ENCODE measurements around the gene MATK.

DNA sequence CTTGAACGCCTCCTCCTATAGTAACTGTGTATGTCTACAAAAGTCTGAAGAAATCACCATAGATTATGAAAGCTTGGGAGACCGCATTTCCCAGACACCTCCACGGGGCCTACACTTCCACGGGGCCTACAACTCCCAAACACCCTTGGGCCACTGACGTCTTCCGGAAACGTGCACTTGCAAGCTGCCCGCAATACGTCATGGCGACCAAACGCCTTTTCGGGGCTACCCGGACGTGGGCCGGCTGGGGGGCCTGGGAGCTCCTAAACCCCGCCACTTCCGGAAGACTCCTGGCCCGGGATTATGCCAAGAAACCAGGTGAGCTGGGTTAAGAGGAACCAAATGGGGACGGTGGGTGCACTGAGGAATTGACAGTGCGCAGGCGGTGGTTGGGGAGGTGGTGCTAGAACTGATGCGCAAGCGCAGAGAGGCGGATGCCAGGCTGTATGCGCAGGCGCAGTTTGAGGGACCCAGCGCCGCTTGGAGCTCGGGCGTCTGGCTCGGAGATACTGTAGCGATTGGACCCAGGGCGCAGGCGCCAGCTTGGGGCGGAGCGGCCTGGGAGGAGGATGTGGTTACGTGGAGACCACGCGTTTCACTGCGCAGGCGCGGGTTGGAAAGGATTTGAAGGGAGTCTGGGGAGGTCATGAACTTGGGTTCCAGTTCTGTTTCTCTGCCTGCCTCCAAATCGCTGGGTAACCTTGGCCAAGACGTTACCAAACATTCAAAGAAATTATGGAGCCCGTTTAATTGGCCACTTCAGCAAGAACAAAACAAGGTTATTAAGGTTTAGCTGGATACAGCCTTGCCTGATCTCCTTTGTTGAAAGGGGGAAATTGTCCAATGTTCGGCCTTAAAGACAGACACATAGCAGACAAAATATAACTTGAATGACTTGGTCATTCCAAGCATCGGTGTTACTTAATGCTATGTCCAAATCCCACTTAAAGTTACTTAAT is 23.4 kb downstream of the MATK start, which contains the start of gene MRPL54:
- peak; percentile 89 for TF ChIP-seq POLR2AphosphoS5 (IDR thresholded peaks at IDR 0.05; ENCODE audit: borderline replicate concordance, low read depth, low read length)
- TF ChIP-seq EZH2 (IDR thresholded peaks at IDR 0.05) = no peak
- TF ChIP-seq FOXP2 (optimal IDR thresholded peaks at IDR 0.05; ENCODE audit: control extremely low read depth, extremely low read length, insufficient read depth) = no peak
